Activated T-helper 17 cell treated with anti-CD3 and anti-CD28 coated beads, Interleukin-2, amount 50 U/mL, for 72 hours (primary cell): ENCODE results near the gene BZW2. TPM values are rescaled to one million over a fixed set of nuclear protein-coding genes. Genes with fewer than 3 reads are reported as not detected.

Source experiments
- ATAC-seq: fragments of 150-1000 bp; cut with Tn5 transposase; replicated peaks from 2 replicates; pipeline ENCODE4 v1.10.0; 2021; ENCODE audit warnings: mild to moderate bottlenecking, moderate library complexity
- H3K27ac Mint-ChIP-seq: one replicate; pipeline ENCODE4 v1.8.0; 2022; ENCODE audit warnings: mixed read lengths
- H3K27me3 Mint-ChIP-seq: one replicate; pipeline ENCODE4 v1.8.0; 2022; ENCODE audit warnings: mixed read lengths
- H3K36me3 Mint-ChIP-seq: one replicate; pipeline ENCODE4 v1.8.0; 2022; ENCODE audit warnings: low read depth, mild to moderate bottlenecking, mixed read lengths
- H3K4me1 Mint-ChIP-seq: one replicate; pipeline ENCODE4 v1.8.0; 2022; ENCODE audit warnings: mixed read lengths
- H3K4me3 Mint-ChIP-seq: one replicate; pipeline ENCODE4 v1.8.0; 2022; ENCODE audit warnings: mild to moderate bottlenecking, mixed read lengths
- H3K9me3 Mint-ChIP-seq: one replicate; pipeline ENCODE4 v1.8.0; 2022; ENCODE audit warnings: mixed read lengths
- total RNA-seq, 2 donors: library from RNA; stranded (reverse); gene quantifications; one replicate each; pipeline ENCODE4 v1.2.3, GENCODE V29; 2022

Gene BZW2
- 10 to 100 TPM; 40.4 to 94.2 TPM for total RNA-seq

DNA sequence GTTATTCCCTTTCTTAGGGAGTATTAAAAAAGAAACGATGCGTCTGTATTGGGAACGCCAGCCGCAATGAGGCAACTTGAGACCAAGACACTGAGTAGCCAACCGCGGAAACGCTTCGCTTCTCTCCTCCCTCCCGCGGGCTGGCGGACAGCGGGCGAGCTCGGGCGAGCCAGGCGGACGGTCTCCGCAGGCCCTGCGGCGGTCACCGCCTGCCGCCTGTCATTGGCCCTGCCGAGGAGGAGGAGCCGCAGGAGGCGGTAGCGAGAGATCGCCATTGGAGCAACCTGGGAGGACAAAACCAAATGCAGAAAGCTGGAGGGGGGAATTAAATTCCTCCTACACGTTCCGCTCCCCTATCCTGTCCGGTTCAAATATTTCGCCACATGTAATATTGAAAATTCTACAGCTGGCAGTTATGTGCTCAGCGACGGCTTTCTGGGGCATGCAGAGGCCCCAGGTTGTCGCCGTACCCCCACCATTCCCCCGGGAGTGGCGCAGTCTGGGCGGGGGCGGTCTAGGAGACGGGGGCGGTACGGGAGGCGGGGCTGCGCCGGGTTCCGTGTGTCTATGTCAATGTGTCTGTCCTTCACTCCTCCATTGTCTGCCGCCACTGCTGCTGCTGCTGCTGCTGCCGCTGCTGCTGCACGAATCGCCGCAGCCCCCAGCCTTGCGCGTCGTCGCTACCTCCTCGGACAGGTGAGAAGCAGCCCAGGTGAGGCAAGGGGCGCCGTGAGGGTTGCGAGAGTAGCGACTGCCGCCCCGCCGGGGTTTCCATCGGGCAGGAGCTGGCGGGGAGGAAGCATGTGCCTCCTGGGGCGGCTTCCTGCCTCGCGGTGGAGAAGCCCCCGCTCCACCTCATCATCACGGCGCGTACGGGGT is at the start of gene BZW2, which contains the start of gene ANKMY2:
BZW2 (plus strand) TSS at position 589 of the 879 bp plus-strand sequence. CDS start 19,263 bp downstream, outside the sequence.
ANKMY2 (minus strand) TSS at position 162 of the 879 bp plus-strand sequence. CDS start 181 bp downstream, outside the sequence.
- H3K27ac Mint-ChIP-seq, result peak within 1 kb of the TSS; percentile 93
- H3K36me3 Mint-ChIP-seq, result peaks cover 58% of the 10 kb centered on the region
- no peaks in the 10 kb centered on the region for H3K27me3 Mint-ChIP-seq
- peak; percentile 95 for ATAC-seq
- H3K4me3 Mint-ChIP-seq, result peak within 1 kb of the TSS; percentile 85
- H3K4me1 Mint-ChIP-seq, result peaks cover 33% of the 10 kb centered on the region
- no peaks in the 10 kb centered on the region for H3K9me3 Mint-ChIP-seq

DNA sequence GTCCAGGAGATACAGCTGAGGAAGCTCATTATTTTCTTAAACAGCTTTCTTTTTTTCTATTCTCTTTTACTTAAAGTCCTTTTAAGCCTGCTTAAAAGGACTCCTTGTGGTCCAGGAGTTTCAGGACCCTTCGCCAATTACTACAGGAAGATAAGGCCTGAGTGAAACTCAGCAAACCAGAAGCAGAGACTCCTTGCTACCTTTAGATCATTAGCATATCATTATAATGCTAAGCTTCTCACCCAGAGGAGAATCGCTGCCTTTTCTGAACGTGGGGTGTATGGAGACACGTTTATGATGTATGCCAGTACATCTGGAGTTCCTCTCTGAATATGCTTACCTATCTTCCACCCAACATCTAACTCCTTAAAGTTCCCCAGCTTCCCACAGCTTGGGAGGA is 48.0 kb upstream of the BZW2 start:
- H3K9me3 Mint-ChIP-seq, result no peaks in the 10 kb centered on the region
- no peak overlapping the region for H3K27ac Mint-ChIP-seq
- peaks cover 47% of the 10 kb centered on the region for H3K36me3 Mint-ChIP-seq
- no peaks in the 10 kb centered on the region for H3K4me1 Mint-ChIP-seq
- H3K4me3 Mint-ChIP-seq, result no peak overlapping the region
- no peaks in the 10 kb centered on the region for H3K27me3 Mint-ChIP-seq
- ATAC-seq, result no peak

DNA sequence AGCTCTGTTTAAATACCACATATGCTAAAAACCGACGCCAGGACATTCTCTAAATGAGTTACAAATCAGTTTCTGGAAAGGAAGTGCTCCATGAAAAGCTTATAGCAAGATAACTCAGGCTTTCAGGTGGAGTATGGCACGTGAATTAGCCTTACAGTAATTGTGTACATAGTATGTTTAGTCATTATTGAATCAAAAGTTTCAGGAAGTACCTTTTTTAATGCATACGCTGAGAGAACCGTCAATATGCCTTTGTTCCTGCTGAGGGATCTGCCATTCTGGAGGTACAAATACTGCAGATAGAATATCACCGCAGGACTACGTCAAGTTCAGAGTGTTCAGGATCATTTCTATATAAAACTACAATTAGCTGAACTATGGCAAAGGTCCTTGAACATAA is 46.1 kb upstream of the BZW2 start:
- no peak for ATAC-seq
- H3K9me3 Mint-ChIP-seq, result no peaks in the 10 kb centered on the region

DNA sequence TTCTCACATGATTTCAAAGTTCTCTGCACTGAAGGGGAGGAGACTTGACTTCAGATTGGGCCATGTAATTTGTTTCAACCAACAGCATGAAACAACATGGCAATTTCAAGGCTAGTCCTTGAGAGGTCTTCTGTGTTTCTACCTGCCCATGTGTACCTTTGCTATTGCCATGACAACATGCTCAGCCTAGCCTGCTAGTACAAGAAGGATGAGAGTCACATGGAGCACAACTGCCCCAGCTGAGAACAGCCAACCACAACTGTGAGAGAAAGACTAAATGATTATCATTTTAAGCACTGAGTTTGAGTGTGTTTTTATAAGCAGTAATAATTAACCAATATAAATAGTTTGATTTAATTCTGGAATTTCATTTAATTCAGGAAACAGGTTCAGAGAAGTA is 42.3 kb upstream of the BZW2 start:
- no peak overlapping the region for H3K4me3 Mint-ChIP-seq
- H3K27me3 Mint-ChIP-seq, result no peaks in the 10 kb centered on the region
- peaks cover 76% of the 10 kb centered on the region for H3K36me3 Mint-ChIP-seq
- H3K9me3 Mint-ChIP-seq, result no peaks in the 10 kb centered on the region
- ATAC-seq, result no peak
- no peak overlapping the region for H3K27ac Mint-ChIP-seq
- H3K4me1 Mint-ChIP-seq, result no peaks in the 10 kb centered on the region

More for the DNA sequence above, 46.1 kb upstream of the BZW2 start:
- Mint-ChIP-seq H3K27me3 (no peaks in the 10 kb centered on the region), H3K4me1 (no peaks in the 10 kb centered on the region), H3K4me3 (no peak overlapping the region), H3K27ac (no peak overlapping the region), H3K36me3 (peaks cover 61% of the 10 kb centered on the region)

DNA sequence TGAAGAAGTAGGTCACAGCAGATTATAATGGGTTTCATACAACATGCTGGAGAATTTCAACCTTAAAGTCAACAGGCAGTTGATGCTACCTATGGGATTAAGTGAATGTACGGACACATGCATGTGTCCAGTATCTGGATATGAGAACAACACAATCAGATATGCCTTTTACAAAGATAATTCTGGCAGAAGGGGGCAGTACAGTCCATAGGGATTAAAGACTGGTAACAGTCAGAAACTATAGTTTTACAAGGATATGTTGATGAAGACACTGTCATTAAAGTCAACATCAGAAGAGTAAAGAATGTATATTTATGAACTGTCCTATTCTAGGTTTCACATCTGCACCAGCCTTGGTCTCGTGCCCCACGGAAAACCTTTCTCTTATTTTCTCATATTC is 41.9 kb upstream of the BZW2 start:
- peaks cover 75% of the 10 kb centered on the region for H3K36me3 Mint-ChIP-seq
- H3K9me3 Mint-ChIP-seq, result no peaks in the 10 kb centered on the region
- ATAC-seq, result no peak
- H3K27ac Mint-ChIP-seq, result no peak overlapping the region
- no peak overlapping the region for H3K4me3 Mint-ChIP-seq
- H3K4me1 Mint-ChIP-seq, result no peaks in the 10 kb centered on the region
- no peaks in the 10 kb centered on the region for H3K27me3 Mint-ChIP-seq

DNA sequence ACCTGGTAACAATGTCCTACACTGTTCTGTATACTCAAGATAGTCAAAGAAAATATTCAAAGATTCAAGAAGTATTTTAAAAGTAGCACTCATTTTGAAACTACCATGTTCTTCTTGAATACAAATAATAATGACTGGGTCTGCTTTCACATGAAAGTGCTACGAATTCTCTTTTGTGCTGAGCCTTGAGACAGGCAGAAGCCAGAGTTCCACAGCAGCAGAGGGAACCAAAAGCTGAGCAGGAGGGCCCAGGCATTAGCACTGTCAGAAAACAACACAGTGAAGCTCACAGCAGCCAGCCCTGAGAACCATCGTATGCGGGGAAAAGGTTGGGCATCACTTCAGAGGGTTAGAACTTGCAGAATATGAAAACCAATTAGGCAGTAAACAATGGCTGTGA is 39.3 kb upstream of the BZW2 start:
- Mint-ChIP-seq H3K36me3 (peaks cover 69% of the 10 kb centered on the region), H3K4me1 (peaks cover 1% of the 10 kb centered on the region), H3K27me3 (no peaks in the 10 kb centered on the region), H3K4me3 (no peak overlapping the region), H3K9me3 (no peaks in the 10 kb centered on the region), H3K27ac (no peak overlapping the region)
- no peak for ATAC-seq

DNA sequence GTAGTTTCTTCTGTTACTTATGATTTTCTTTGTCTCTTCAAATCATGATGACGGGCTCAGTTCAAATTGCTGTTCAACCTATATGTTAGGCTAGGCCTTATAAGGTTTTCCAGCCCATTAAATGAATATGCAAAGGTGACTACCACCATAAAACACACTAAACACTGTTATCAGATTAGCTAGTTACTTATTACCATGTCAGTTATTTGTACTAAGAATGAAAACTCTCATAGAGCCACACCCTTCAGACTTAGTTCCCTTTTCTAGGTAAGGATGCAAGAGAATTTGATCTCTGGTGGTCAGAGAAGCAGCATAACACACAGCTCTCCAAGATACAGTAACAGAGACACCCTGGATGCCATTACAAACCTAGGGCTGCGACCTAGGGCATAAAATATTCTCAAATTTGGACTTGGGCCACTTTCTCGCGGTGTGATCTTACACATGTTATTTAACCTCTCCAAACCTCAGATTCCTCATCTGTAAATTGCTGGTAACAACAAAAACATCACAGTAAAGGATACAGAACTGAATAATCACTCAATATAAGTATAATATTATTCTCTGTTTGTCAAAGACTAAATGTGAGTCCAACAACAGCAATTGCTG is 36.0 kb upstream of the BZW2 start:
- H3K27ac Mint-ChIP-seq, result no peak overlapping the region
- H3K4me3 Mint-ChIP-seq, result no peak overlapping the region
- H3K36me3 Mint-ChIP-seq, result peaks cover 54% of the 10 kb centered on the region
- no peak for ATAC-seq
- H3K27me3 Mint-ChIP-seq, result no peaks in the 10 kb centered on the region
- H3K9me3 Mint-ChIP-seq, result no peaks in the 10 kb centered on the region
- H3K4me1 Mint-ChIP-seq, result peaks cover 5% of the 10 kb centered on the region

DNA sequence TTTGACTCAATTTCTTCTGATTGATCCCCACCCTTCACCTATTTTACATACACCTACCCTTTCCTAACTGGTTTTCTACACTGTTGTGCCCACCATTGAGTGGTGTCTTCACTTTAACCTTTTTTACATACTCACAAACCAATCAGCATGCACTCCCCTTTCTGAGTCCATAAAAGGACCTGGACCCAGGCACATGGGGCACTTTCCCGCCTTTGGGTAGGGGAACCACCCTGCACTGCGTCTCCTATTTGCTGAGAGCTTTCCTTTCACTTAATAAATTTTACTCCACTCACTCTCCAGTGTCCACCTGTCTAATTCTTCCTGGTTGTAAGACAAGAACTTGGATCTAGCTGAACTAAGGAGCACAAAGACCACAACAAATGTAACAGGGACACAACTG is 34.3 kb upstream of the BZW2 start:
- Mint-ChIP-seq H3K36me3 (peaks cover 55% of the 10 kb centered on the region), H3K27ac (peak overlapping the region; percentile 10), H3K27me3 (no peaks in the 10 kb centered on the region), H3K4me3 (no peak overlapping the region), H3K4me1 (peaks cover 5% of the 10 kb centered on the region), H3K9me3 (no peaks in the 10 kb centered on the region)
- ATAC-seq, result no peak

DNA sequence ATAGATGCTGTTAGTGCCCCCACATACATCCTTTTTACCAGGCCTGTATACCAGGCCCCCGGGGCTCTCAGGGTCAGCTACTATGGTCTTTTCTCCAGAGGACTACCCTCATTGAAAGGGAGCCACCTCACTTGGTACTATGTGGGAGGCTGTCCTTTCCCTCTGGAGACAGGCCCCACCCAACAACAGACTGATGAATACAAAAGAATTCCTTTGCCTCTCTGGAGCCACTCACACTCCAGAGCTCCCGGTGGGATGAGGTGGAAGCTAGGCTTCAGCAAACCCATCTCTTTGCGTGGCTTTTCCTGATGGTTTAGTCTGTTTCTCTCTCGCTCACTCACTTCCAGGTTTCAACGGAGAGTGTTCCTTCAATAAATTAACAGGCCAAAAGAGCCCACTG is 30.8 kb upstream of the BZW2 start:
- H3K36me3 Mint-ChIP-seq, result peaks cover 54% of the 10 kb centered on the region
- H3K27me3 Mint-ChIP-seq, result no peaks in the 10 kb centered on the region
- ATAC-seq, result no peak
- peaks cover 10% of the 10 kb centered on the region for H3K4me1 Mint-ChIP-seq
- H3K27ac Mint-ChIP-seq, result no peak overlapping the region
- H3K9me3 Mint-ChIP-seq, result no peaks in the 10 kb centered on the region
- no peak overlapping the region for H3K4me3 Mint-ChIP-seq

DNA sequence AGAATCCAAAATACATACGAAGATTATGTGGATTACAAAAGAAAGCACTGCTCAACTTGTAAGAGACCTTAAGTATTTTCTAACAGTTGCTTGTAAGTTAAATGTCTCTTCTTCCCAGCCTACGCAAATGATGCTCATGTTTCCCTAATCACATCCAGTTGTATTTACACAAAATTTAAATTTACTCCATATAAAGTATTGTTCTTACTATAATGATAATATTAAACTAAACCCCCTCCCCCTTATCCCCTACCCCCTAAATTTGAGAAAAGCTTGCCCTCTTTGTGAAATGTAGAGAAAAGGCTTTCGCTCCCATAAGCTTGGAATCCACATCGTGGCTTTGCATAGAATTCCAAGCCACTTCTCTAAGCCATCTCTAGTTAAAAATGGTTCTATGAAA is 29.9 kb upstream of the BZW2 start:
- peaks cover 48% of the 10 kb centered on the region for H3K36me3 Mint-ChIP-seq
- H3K27me3 Mint-ChIP-seq, result no peaks in the 10 kb centered on the region
- H3K4me3 Mint-ChIP-seq, result no peak overlapping the region
- peaks cover 13% of the 10 kb centered on the region for H3K4me1 Mint-ChIP-seq
- H3K9me3 Mint-ChIP-seq, result no peaks in the 10 kb centered on the region
- H3K27ac Mint-ChIP-seq, result no peak overlapping the region
- no peak for ATAC-seq

DNA sequence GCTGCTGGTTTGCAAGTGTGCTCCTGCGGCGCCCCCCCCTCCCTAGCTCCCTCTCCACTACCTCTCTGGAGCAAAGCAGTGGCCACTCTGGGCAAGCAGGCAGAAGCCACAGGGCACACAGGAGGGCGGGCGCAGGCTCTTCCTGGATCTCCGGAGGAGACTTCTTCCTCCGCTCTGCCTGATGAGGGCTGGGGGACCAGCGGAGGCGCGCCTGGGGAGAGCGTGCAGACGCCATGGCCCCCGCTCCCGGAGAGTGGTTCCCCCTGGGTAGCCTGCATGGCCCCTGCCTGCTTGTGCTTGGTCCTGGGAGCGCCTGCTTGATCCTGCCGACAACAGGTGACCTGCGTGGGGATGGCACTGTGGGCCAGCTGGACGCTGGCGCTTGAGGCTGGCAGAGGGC is 29.4 kb upstream of the BZW2 start:
- Mint-ChIP-seq H3K27me3 (no peaks in the 10 kb centered on the region), H3K9me3 (no peaks in the 10 kb centered on the region), H3K27ac (no peak overlapping the region), H3K4me3 (no peak overlapping the region), H3K4me1 (peaks cover 13% of the 10 kb centered on the region), H3K36me3 (peaks cover 46% of the 10 kb centered on the region)
- ATAC-seq, result no peak

DNA sequence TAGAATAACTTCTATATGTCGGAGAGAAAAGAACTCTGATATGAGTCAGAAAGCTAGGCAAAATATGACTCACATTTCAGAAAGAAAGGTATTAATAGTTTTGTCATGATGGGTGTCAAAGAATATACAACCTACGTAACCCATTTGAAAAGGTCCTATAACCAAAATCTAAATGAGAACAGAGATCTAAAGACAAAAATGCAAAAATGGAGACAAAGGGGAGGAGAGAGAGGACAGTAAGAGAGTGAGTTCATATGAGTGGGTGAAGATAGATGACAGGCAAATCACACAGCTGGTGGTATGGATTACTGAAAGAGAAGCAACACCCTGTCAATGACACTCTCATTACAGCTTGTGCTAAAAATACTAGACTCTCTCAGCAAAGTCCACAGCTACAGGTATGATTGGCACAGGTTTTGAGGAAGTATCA is 26.0 kb upstream of the BZW2 start:
- ATAC-seq, result peak; percentile 98
- peaks cover 8% of the 10 kb centered on the region for H3K4me1 Mint-ChIP-seq
- H3K9me3 Mint-ChIP-seq, result no peaks in the 10 kb centered on the region
- H3K4me3 Mint-ChIP-seq, result peak overlapping the region; percentile 10
- no peaks in the 10 kb centered on the region for H3K27me3 Mint-ChIP-seq
- H3K36me3 Mint-ChIP-seq, result peaks cover 63% of the 10 kb centered on the region
- peak overlapping the region; percentile 66 for H3K27ac Mint-ChIP-seq

DNA sequence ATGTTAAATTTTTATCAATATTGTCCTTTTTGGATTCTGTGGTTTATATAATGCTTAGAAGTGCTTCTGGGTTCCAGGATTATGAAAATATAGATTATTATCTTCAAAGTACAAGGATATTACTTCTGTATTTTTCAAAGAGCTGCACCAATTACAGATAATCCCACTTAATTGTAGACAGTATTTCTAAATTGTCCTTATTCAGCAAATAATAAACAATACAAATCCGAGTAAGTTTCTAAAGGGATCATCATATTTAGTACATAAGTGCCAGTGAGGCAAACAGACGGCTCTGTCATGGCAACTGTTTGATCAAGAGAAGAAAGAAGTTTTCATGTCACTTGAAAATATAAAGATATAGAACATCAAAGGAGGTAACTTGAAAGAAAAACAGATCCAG is 19.6 kb upstream of the BZW2 start:
- Mint-ChIP-seq H3K4me1 (no peaks in the 10 kb centered on the region), H3K9me3 (no peaks in the 10 kb centered on the region), H3K27ac (no peak overlapping the region), H3K36me3 (peaks cover 37% of the 10 kb centered on the region), H3K27me3 (no peaks in the 10 kb centered on the region), H3K4me3 (no peak overlapping the region)
- no peak for ATAC-seq

DNA sequence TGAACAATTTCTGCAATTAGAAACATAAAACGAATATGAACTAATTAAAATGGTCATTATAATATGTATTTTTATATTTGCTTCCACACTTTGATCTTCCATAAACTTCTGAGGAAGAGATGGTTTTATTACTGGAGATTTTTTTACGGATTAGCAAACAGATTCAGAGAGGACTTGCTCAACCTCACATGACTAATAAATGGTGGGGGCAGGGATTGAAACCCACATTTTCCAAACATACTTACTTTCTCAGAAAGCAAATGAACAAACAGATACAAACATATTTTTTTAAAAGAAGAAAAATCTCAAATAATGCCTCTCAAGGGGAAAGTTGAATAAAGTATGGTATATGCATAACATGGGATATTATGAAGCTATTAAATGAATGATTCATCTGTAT is 18.7 kb upstream of the BZW2 start:
- H3K4me1 Mint-ChIP-seq, result no peaks in the 10 kb centered on the region
- no peak overlapping the region for H3K4me3 Mint-ChIP-seq
- no peak overlapping the region for H3K27ac Mint-ChIP-seq
- no peak for ATAC-seq
- H3K27me3 Mint-ChIP-seq, result no peaks in the 10 kb centered on the region
- peaks cover 38% of the 10 kb centered on the region for H3K36me3 Mint-ChIP-seq
- no peaks in the 10 kb centered on the region for H3K9me3 Mint-ChIP-seq

DNA sequence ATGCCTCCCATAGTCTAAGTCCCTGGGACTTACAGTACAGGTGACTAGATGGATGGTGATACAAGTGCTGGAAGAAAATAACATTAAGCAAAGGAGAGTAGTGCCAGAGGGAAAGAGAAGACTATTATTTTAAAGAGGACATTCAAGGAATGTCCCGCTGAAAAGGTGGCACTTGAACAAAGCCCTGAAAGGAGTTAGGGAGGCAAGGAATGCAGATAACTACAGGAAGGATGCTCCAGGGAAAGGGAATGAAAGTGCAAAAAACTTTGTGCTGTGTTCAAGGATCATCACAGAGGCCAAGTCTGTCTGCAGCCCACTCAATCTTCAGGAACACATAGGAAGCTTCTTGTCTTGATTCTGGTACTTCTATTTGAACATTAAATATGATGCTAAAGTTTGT is 15.3 kb upstream of the BZW2 start:
- no peak overlapping the region for H3K4me3 Mint-ChIP-seq

More for the DNA sequence above, 15.3 kb upstream of the BZW2 start:
- peaks cover 23% of the 10 kb centered on the region for H3K36me3 Mint-ChIP-seq
- H3K4me1 Mint-ChIP-seq, result peaks cover 5% of the 10 kb centered on the region
- ATAC-seq, result no peak
- H3K9me3 Mint-ChIP-seq, result no peaks in the 10 kb centered on the region
- no peaks in the 10 kb centered on the region for H3K27me3 Mint-ChIP-seq
- no peak overlapping the region for H3K27ac Mint-ChIP-seq
